Esophagus (tissue), 2 donors: Measurements from ENCODE around the gene RBM14. TPM values are rescaled to one million over a fixed set of nuclear protein-coding genes. Genes with fewer than 3 reads are reported as not detected.
A peak's percentile ranks its signal among the peaks of the same experiment; 100 is the strongest.
"Not testable (repeated sequence)": the region's sequence is repeated elsewhere in the genome, so short reads cannot be mapped to it uniquely, and the experiment has no call there.

Experiments
- H3K27ac ChIP-seq, 2 donors: one replicate each; pipeline ENCODE4 v1.5.1; 2013; ENCODE audit warnings: low read depth in 2 of 2, mild to moderate bottlenecking in 2 of 2, inconsistent platforms in 1 of 2, low read length in 1 of 2, moderate library complexity in 1 of 2
- H3K27me3 ChIP-seq, 2 donors: one replicate each; pipeline ENCODE4 v1.6.1; 2013; ENCODE audit warnings: low read length in 2 of 2, control low read depth in 1 of 2, mild to moderate bottlenecking in 1 of 2; ENCODE audit not compliant: insufficient read depth in 2 of 2, control insufficient read depth in 1 of 2
- H3K36me3 ChIP-seq, 2 donors: one replicate each; pipeline ENCODE4 v1.6.1; 2013; ENCODE audit warnings: low read length in 1 of 2; ENCODE audit not compliant: control insufficient read depth in 2 of 2, insufficient read depth in 2 of 2
- H3K4me1 ChIP-seq, 2 donors: one replicate each; pipeline ENCODE4 v1.6.1; 2013; ENCODE audit warnings: low read length in 1 of 2; ENCODE audit not compliant: control insufficient read depth in 2 of 2, insufficient read depth in 2 of 2
- H3K4me3 ChIP-seq, 2 donors: one replicate each; pipeline ENCODE4 v1.5.1; 2013; ENCODE audit warnings: low read length in 2 of 2, mild to moderate bottlenecking in 2 of 2, low read depth in 1 of 2, moderate library complexity in 1 of 2
- H3K9me3 ChIP-seq, 2 donors: one replicate each; pipeline ENCODE4 v1.6.1; 2013; ENCODE audit warnings: mild to moderate bottlenecking in 2 of 2, low read depth in 1 of 2, low read length in 1 of 2, moderate library complexity in 1 of 2; ENCODE audit not compliant: control insufficient read depth in 2 of 2, insufficient read depth in 1 of 2
- WGBS, 2 donors: extraction: QIAGEN DNeasy Blood & Tissue Kit; methylation state at CpG; one replicate each; pipeline ENCODE4 v1.1.7; 2013; 5-methylcytosine and 5-hydroxymethylcytosine counted together
- polyA plus RNA-seq, 2 donors: library from polyadenylated mRNA; stranded (reverse); fragments of 200-250 nt; gene quantifications; one replicate each; pipeline ENCODE4 v1.2.3, GENCODE V29; 2013
- donor health status: healthy with polysubstance abuse.
- donor health status: Bipolar disorder and iron deficiency.

The RBM14 gene
- polyA plus RNA-seq, 2 donors, result 20.6 to 34.2 TPM

DNA sequence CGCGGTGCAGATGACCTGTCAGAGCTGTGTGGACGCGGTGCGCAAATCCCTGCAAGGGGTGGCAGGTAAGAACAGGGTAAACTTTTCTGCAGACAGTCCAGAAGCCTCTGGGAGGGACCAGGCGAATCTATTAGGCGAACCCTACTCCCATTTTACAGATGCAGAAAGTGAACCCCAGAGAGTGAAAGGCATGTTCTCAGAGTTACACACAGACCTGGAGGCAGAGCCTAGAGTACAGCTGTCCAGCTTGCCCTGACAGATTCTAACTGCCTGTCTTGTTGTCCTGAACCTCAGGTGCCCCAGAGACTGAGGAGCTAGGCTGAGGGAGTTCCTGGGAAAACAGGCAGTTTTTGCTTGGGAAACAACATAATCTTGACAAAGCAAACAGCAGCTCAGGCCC is 22.8 kb upstream of the RBM14 start:
- H3K27me3 ChIP-seq, result no peaks in the 10 kb centered on the region
- peaks cover 2 to 21% of the 10 kb centered on the region in 2 donors for H3K4me1 ChIP-seq
- peak overlapping the region; percentile 56 to 63 for H3K4me3 ChIP-seq
- peak overlapping the region in 1 of 2 donors; percentile 85 for H3K27ac ChIP-seq
- no peaks in the 10 kb centered on the region for H3K9me3 ChIP-seq
- 59 to 61% methylated on average over 7 of the region's 7 CpGs for WGBS, 2 donors
- no peaks in the 10 kb centered on the region for H3K36me3 ChIP-seq

DNA sequence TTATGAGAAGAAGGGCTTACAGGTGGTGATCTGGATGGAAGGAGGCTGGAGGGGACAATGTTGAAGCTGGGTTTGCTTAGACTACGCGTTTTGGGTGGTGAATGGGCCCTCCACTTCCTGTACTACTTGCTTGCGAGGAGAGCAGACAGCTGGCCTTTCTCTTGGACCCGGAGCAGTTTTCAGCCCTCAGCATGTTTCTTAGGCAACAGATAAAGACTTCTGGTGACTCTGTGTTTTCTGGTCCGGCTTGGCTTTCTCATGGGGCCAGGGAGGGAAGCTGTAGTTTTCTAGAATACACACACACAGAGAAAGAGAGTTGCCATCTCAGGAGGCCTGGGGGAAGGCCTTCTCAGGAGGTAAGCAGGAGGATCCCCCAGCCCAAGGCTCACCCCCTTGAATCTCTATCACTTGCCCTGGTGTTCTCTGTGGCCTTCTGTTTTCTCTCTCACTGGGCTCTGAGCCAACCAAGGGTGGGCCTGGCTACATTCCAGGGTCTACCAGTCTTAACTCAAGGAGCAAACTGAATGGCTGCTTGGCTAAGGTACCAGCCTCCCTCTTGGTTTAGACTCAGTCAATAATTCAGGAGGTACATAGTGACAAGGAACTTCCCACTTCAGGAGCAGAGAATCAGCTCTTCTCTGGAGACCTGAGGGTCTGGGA is 21.1 kb upstream of the RBM14 start:
- Histone ChIP-seq H3K27ac (peak overlapping the region in 1 of 2 donors; percentile 45), H3K4me1 (peaks cover 2 to 21% of the 10 kb centered on the region in 2 donors), H3K27me3 (no peaks in the 10 kb centered on the region), H3K36me3 (peaks cover 3 to 9% of the 10 kb centered on the region in 2 donors), H3K4me3 (no peak overlapping the region), H3K9me3 (no peaks in the 10 kb centered on the region)
- 53% methylated on average over 5 of the region's 5 CpGs for WGBS, 2 donors

DNA sequence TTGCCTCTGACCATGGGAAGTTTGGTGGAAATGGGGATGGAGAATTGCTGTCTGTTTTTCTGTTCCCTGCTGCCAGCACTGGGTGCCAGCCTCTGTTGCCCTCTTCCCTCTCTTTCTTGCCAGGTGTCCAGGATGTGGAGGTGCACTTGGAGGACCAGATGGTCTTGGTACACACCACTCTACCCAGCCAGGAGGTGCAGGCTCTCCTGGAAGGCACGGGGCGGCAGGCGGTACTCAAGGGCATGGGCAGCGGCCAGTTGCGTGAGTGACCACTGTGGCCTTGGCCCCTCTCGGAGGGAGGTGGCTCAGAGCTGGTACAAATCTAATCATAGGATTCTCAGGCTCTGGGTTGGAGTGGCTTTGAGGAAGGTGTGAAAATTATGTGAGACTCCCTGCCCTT is 17.4 kb upstream of the RBM14 start:
- no peak overlapping the region for H3K4me3 ChIP-seq
- no peaks in the 10 kb centered on the region for H3K9me3 ChIP-seq
- WGBS, 2 donors, result 94 to 97% methylated on average over 6 of the region's 6 CpGs
- no peak overlapping the region for H3K27ac ChIP-seq
- H3K4me1 ChIP-seq, result peaks cover 0 to 16% of the 10 kb centered on the region in 2 donors
- H3K27me3 ChIP-seq, result no peaks in the 10 kb centered on the region
- H3K36me3 ChIP-seq, result peaks cover 7 to 14% of the 10 kb centered on the region in 2 donors

DNA sequence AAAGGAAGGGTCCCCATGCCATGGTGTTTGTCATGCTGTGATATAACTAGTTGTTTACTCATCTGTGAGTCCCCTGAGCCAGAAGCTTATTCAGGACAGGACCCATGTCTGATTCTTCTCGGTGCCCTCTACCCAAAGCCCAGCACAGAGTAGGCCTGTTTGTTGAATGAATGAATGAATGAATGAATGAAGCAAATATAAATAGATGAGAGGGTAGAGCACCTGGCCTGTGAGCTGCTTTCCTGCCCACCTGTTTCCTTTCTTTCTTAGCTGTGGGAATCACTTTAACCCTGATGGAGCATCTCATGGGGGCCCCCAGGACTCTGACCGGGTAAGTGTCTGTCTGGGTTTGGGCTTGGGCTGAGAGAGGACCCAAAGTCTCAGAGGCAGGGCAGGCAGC is 16.2 kb upstream of the RBM14 start:
- WGBS, 2 donors, result 83 to 85% methylated on average over 2 of the region's 2 CpGs
- peaks cover 0 to 11% of the 10 kb centered on the region in 2 donors for H3K4me1 ChIP-seq
- no peak overlapping the region for H3K4me3 ChIP-seq
- peaks cover 7 to 19% of the 10 kb centered on the region in 2 donors for H3K36me3 ChIP-seq
- no peak overlapping the region for H3K27ac ChIP-seq
- no peaks in the 10 kb centered on the region for H3K9me3 ChIP-seq
- no peaks in the 10 kb centered on the region for H3K27me3 ChIP-seq

DNA sequence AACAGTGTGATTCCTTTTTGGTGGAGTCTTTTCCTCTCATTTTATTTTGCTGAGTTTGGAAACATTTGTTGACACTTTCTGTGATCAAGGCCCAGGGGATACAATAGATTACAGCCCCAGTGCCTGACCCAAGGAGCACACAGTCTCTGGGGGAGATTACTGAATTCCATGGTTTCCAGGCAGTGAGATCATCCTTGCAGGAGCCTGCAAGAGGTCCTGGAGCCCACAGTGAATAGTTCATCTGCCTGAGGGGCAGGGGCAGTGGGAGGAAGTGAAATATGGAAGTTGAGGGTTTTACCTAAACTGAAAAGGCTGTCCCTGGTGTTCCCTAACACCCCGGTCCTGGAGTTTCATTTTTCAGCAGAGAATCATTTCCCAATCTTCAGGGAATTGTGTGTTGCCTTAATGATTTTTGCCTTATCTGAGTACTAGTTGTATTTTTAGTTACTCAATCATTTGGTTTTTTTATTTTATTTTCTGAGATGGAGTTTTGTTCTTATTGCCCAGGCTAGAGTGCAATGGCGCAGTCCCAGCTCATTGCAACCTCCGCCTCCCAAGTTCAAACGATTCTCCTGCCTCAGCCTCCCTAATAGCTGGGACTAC is 15.7 kb upstream of the RBM14 start:
- Histone ChIP-seq H3K27me3 (no peaks in the 10 kb centered on the region), H3K4me3 (no peak overlapping the region), H3K4me1 (peaks cover 0 to 8% of the 10 kb centered on the region in 2 donors), H3K27ac (no peak overlapping the region), H3K36me3 (peaks cover 7 to 24% of the 10 kb centered on the region in 2 donors), H3K9me3 (no peaks in the 10 kb centered on the region)
- WGBS, 2 donors, result 94 to 96% methylated on average over 4 of the region's 4 CpGs

DNA sequence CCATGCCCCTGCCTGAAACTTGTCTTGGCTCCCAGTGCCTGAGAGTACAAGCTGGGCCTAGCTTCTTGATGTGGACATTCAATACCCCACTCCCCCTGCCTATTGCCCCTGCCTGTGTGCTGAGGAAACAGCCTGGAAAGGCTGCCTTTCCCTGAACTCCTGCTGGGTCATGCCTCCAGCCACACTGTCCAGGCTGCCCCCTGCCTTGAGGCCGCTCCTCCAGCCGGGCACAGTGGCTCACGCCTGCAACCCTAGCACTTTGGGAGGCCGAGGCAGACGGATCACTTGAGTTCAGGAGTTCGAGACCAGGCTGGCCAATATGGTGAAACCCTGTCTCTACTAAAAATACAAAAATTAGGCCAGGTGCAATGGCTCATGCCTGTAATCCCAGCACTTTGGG is 13.4 kb upstream of the RBM14 start:
- peaks cover 9 to 28% of the 10 kb centered on the region in 2 donors for H3K36me3 ChIP-seq
- H3K4me1 ChIP-seq, result peaks cover 0 to 9% of the 10 kb centered on the region in 2 donors
- no peak overlapping the region for H3K27ac ChIP-seq
- 93 to 95% methylated on average over 6 of the region's 6 CpGs for WGBS, 2 donors
- H3K27me3 ChIP-seq, result no peaks in the 10 kb centered on the region
- H3K9me3 ChIP-seq, result no peaks in the 10 kb centered on the region
- H3K4me3 ChIP-seq, result no peak overlapping the region

DNA sequence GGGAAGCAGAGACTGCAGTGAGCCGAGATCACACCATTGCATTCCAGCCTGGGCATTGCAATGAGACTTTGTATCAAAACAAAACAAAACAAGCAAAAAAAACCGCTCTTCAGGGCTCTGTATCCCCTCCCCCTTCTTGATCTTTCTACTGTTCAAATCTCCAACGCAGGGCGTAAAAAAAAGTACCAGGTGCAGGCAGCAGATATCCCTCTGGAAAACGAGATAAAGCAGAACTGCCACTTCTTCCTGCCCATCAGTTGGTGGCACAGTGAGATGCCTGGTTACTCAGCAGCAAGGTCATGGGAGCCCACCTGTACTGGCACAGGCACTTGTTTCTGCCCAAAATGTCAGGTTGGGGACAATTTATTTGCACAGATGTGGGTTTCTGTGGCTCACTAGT is 12.3 kb upstream of the RBM14 start:
- Histone ChIP-seq H3K27me3 (no peaks in the 10 kb centered on the region), H3K36me3 (peaks cover 9 to 25% of the 10 kb centered on the region in 2 donors), H3K4me1 (peaks cover 0 to 9% of the 10 kb centered on the region in 2 donors), H3K27ac (no peak overlapping the region), H3K4me3 (no peak overlapping the region), H3K9me3 (no peaks in the 10 kb centered on the region)
- WGBS, 2 donors, result 78 to 90% methylated on average over 5 of the region's 5 CpGs

DNA sequence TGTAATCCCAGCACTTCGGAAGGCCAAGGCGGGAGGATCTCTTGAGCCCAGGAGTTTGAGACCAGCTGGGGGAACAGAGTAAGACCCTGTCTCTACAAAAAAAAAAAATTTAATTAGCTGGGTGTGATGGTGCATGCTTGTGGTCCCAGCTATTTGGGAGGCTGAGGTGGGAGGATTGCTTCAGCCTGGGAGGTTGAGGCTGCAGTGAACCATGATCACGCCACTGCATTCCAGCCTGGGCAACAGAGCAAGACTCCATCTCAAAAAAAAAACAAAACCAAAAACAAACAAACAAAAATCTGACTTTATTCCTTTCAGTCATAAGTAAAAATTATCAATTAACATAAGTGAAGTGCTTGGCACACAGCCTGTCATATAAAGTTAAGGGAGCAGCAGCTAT is 9.8 kb upstream of the RBM14 start:
- Histone ChIP-seq H3K27ac (peak overlapping the region; percentile 69 to 77), H3K36me3 (peaks cover 2 to 17% of the 10 kb centered on the region in 2 donors)
- not testable (repeated sequence) for H3K27me3 ChIP-seq, H3K9me3 ChIP-seq, H3K4me3 ChIP-seq, H3K4me1 ChIP-seq
- WGBS, 2 donors, result 91 to 94% methylated on average over 3 of the region's 3 CpGs

DNA sequence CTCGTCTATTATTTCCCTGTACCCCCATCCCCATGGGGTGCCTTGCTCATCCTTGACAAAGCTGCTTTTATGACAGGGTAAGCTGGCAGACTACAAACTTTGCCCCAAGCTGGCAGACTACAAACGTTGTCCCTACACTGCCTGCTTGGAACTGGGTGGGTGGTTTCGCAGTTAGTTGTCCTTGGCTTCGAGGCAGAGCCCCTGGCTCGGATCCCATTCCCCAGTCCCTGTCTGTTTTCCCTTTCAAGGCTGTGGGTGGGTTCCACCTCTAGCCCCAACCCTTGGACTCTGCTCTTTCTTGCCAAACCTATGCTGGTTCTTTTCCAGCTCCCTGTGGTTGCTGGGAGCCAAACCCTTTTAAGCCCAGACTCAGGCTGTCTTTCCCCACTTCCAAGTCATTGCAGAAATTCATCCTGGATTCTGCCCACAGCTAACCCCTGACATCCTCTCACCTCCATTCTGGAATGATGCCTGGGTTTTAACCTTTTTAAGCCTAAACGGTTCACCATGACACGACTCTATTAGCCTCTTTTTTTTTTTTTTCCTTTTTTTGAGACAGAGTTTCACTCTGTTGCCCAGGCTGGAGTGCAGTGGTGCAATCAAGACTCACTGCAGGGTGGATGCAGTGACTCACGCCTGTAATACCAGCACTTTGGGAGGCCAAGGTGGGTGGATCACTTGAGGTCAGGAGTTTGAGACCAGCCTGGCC is 9.2 kb upstream of the RBM14 start:
- Histone ChIP-seq H3K27me3 (no peaks in the 10 kb centered on the region), H3K4me3 (no peak overlapping the region), H3K27ac (peak overlapping the region; percentile 69 to 77), H3K4me1 (peaks cover 0 to 6% of the 10 kb centered on the region in 2 donors), H3K9me3 (no peaks in the 10 kb centered on the region), H3K36me3 (peaks cover 2 to 17% of the 10 kb centered on the region in 2 donors)
- WGBS, 2 donors, result 23 to 26% methylated on average over 8 of the region's 8 CpGs
